Trophoblast cell (in vitro differentiated cells and primary cell): ENCODE results near the gene ZNF668.

Experiments used
- DNase-seq, 2 donors: peaks; one replicate each; pipeline ENCODE4 v3.0.0-alpha.2; 2016
- H2AFZ ChIP-seq: 2 replicates; pipeline ENCODE4 v1.6.1; 2013; ENCODE audit warnings: low read length, moderate library complexity, mild to moderate bottlenecking; ENCODE audit not compliant: insufficient read depth, poor library complexity
- H2AK5ac ChIP-seq: 2 replicates; pipeline ENCODE4 v1.6.1; 2013; ENCODE audit warnings: mild to moderate bottlenecking, low read length
- H2BK120ac ChIP-seq: 2 replicates; pipeline ENCODE4 v1.6.1; 2013; ENCODE audit warnings: low read length, mild to moderate bottlenecking, moderate library complexity; ENCODE audit not compliant: insufficient read depth, poor library complexity
- H2BK12ac ChIP-seq: 2 replicates; pipeline ENCODE4 v1.6.1; 2013; ENCODE audit warnings: mild to moderate bottlenecking, low read length, moderate library complexity
- H2BK5ac ChIP-seq: 2 replicates; pipeline ENCODE4 v1.6.1; 2013; ENCODE audit warnings: low read length, low read depth, moderate library complexity, mild to moderate bottlenecking; ENCODE audit not compliant: poor library complexity
- H3K14ac ChIP-seq: 2 replicates; pipeline ENCODE4 v1.6.1; 2013; ENCODE audit warnings: mild to moderate bottlenecking, low read length
- H3K18ac ChIP-seq: 2 replicates; pipeline ENCODE4 v1.6.1; 2013; ENCODE audit warnings: mild to moderate bottlenecking, low read length
- H3K23ac ChIP-seq: 2 replicates; pipeline ENCODE4 v1.6.1; 2013; ENCODE audit warnings: low read length
- H3K27ac ChIP-seq: 2 replicates; pipeline ENCODE4 v1.5.1; 2013; ENCODE audit warnings: low read depth, mild to moderate bottlenecking, inconsistent platforms, low read length, moderate library complexity
- H3K27me3 ChIP-seq: 2 replicates; pipeline ENCODE4 v1.6.1; 2013; ENCODE audit warnings: inconsistent platforms, mild to moderate bottlenecking, low read length, moderate library complexity; ENCODE audit not compliant: insufficient read depth
- H3K36me3 ChIP-seq, 2 experiments: 1 replicate in 1 of 2; 2 replicates in 1 of 2; pipeline ENCODE4 v1.6.1; 2013; ENCODE audit warnings: low read length in 2 of 2, mild to moderate bottlenecking in 2 of 2, moderate library complexity in 1 of 2; ENCODE audit not compliant: insufficient read depth in 2 of 2, control insufficient read depth in 1 of 2
- H3K4ac ChIP-seq: 2 replicates; pipeline ENCODE4 v1.6.1; 2013; ENCODE audit warnings: low read depth, mild to moderate bottlenecking, low read length, moderate library complexity
- H3K4me1 ChIP-seq, 2 experiments: 1 replicate in 1 of 2; 2 replicates in 1 of 2; pipeline ENCODE4 v1.6.1; 2013; ENCODE audit warnings: low read length in 2 of 2, mild to moderate bottlenecking in 2 of 2, moderate library complexity in 1 of 2; ENCODE audit not compliant: insufficient read depth in 2 of 2, control insufficient read depth in 1 of 2
- H3K4me2 ChIP-seq: 2 replicates; pipeline ENCODE4 v1.6.1; 2013; ENCODE audit warnings: inconsistent platforms, mild to moderate bottlenecking, low read length, moderate library complexity
- H3K4me3 ChIP-seq: 2 replicates; pipeline ENCODE4 v1.5.1; 2013; ENCODE audit warnings: mild to moderate bottlenecking, low read depth, low read length, inconsistent platforms
- H3K79me1 ChIP-seq: one replicate; pipeline ENCODE4 v1.6.1; 2013; ENCODE audit warnings: low read length
- H3K79me2 ChIP-seq: 2 replicates; pipeline ENCODE4 v1.6.1; 2013; ENCODE audit warnings: low read length, mild to moderate bottlenecking; ENCODE audit not compliant: control insufficient read depth, insufficient read depth, poor library complexity
- H3K9ac ChIP-seq: 2 replicates; pipeline ENCODE4 v1.6.1; 2013; ENCODE audit warnings: mild to moderate bottlenecking, low read length
- H3K9me3 ChIP-seq: 2 replicates; pipeline ENCODE4 v1.6.1; 2013; ENCODE audit warnings: low read depth, mild to moderate bottlenecking, control low read depth, inconsistent platforms, low read length; ENCODE audit not compliant: insufficient read depth
- H4K12ac ChIP-seq: 2 replicates; pipeline ENCODE4 v1.6.1; 2013; ENCODE audit warnings: low read depth, mild to moderate bottlenecking, low read length, moderate library complexity
- H4K8ac ChIP-seq: 2 replicates; pipeline ENCODE4 v1.6.1; 2013; ENCODE audit warnings: low read depth, mild to moderate bottlenecking, low read length, moderate library complexity
- H4K91ac ChIP-seq: one replicate; pipeline ENCODE4 v1.6.1; 2013; ENCODE audit warnings: low read depth, mild to moderate bottlenecking, low read length, moderate library complexity
- WGBS: extraction: QIAGEN DNeasy Blood & Tissue Kit; methylation state at CpG from one replicate; pipeline ENCODE4 v1.1.7; 2013; ENCODE audit warnings: missing lambda C conversion rate; ENCODE audit not compliant: insufficient read length, insufficient coverage; ENCODE audit errors: extremely low coverage; 5-methylcytosine and 5-hydroxymethylcytosine counted together

ZNF668 gene

DNA sequence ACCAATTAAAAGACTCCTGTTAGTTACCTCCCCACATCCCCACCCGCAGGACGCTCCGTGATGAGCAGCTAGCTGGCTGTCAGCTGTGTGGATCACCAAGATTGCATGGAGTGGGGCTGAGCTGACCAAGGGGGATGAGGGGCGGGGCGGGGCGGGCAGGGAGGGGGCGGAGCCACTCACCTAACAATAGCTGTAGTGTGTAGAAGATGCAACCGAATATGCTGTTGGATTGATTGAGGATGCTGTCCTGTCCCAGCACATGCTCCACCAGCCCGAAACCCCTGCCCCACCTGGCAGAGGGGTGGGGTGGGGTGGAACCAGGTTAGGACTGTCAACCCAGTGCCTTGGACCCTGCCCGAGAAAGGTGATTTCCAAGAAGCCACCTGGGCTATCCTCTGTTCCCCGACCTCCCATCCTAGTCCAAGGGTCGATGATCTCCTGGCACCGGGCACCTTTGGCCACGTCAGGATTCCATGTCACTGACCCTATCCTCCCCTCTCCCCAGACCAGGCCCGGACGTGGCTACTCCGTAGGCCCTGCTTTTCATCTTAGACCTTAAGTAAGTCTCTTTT, 19.2 kb upstream of the ZNF668 start:
- H3K23ac ChIP-seq, result no peak overlapping the region
- DNase-seq, result peak; percentile 33 to 52
- H3K79me2 ChIP-seq, result peaks cover 7% of the 10 kb centered on the region
- H3K9me3 ChIP-seq, result peaks cover 1% of the 10 kb centered on the region
- H3K36me3 ChIP-seq, result peaks cover 17 to 24% of the 10 kb centered on the region in 2 experiments
- no peak overlapping the region for H3K14ac ChIP-seq
- no peaks in the 10 kb centered on the region for H3K27me3 ChIP-seq
- no peak overlapping the region for H2BK120ac ChIP-seq
- H2BK5ac ChIP-seq, result no peak overlapping the region
- no peak overlapping the region for H3K4me3 ChIP-seq
- H2BK12ac ChIP-seq, result no peak overlapping the region
- no peak overlapping the region for H4K12ac ChIP-seq
- H4K8ac ChIP-seq, result peak overlapping the region; percentile 62
- no peak overlapping the region for H2AFZ ChIP-seq
- peak overlapping the region; percentile 32 for H3K9ac ChIP-seq
- no peak overlapping the region for H4K91ac ChIP-seq
- peak overlapping the region; percentile 60 for H3K4me2 ChIP-seq
- no peak overlapping the region for H3K27ac ChIP-seq
- H3K18ac ChIP-seq, result peak overlapping the region; percentile 7
- WGBS, result no CpG with 5 or more reads among the region's 17 CpGs
- peaks cover 3 to 4% of the 10 kb centered on the region in 2 experiments for H3K4me1 ChIP-seq
- peak overlapping the region; percentile 22 for H3K4ac ChIP-seq
- peaks cover 6% of the 10 kb centered on the region for H3K79me1 ChIP-seq
- H2AK5ac ChIP-seq, result no peak overlapping the region

DNA sequence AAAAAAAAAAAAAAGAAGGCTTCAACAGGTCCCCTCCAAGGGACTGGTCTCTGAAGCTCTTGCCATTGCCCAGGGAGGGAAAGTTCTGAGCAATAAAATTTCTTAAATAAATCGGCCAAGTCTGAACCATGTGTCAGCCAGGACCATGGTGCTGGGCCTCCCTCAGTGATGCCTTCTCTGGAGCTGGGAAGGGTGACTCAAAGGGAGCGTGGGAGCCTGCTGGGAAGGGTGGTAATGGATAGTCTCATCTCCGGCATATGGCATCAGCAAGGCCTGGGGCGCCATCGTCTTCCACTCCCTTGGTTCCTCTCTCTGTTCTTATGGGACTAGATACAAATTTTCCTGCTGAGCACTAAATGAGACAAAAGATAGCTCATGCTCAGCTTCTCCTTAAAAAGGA, 18.3 kb upstream of the ZNF668 start:
- Histone ChIP-seq H3K4me1 (peaks cover 3 to 4% of the 10 kb centered on the region in 2 experiments), H3K9me3 (peaks cover 1% of the 10 kb centered on the region), H2BK5ac (no peak overlapping the region), H3K23ac (no peak overlapping the region), H3K79me1 (peaks cover 6% of the 10 kb centered on the region), H3K27ac (no peak overlapping the region), H2BK120ac (no peak overlapping the region), H4K12ac (no peak overlapping the region), H4K91ac (no peak overlapping the region), H3K14ac (no peak overlapping the region), H2AK5ac (no peak overlapping the region), H3K79me2 (peaks cover 7% of the 10 kb centered on the region), H3K18ac (no peak overlapping the region), H2AFZ (no peak overlapping the region), H3K27me3 (no peaks in the 10 kb centered on the region), H3K4ac (no peak overlapping the region), H3K9ac (no peak overlapping the region), H3K4me2 (no peak overlapping the region), H2BK12ac (no peak overlapping the region), H3K36me3 (peaks cover 25 to 27% of the 10 kb centered on the region in 2 experiments), H3K4me3 (no peak overlapping the region), H4K8ac (no peak overlapping the region)
- DNase-seq, result no peak
- WGBS, result no CpG with 5 or more reads among the region's 5 CpGs

DNA sequence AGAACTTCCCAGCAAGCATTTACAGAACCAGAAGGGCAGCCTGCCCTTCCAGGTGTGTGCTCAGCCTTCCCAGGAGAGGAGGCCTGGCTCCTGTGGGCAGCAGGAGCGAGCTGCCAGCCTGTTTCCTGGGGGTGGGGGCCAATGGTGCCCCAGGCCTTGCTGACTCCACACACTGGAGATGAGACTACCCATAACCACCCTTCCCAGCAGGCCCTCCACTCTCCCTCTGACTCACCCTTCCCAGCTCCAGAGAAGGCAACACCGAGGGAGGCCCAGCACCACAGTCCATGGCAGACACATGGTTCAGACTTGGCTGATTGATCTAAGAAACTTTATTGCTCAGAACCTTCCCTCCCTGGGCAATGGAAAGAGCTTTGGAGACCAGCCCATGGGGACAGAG, 16.5 kb upstream of the ZNF668 start:
- no peak overlapping the region for H4K91ac ChIP-seq
- H3K23ac ChIP-seq, result no peak overlapping the region
- H4K12ac ChIP-seq, result no peak overlapping the region
- H3K9ac ChIP-seq, result no peak overlapping the region
- no peaks in the 10 kb centered on the region for H3K27me3 ChIP-seq
- H2BK120ac ChIP-seq, result no peak overlapping the region
- no peak overlapping the region for H4K8ac ChIP-seq
- peaks cover 1% of the 10 kb centered on the region for H3K9me3 ChIP-seq
- H3K79me2 ChIP-seq, result peaks cover 7% of the 10 kb centered on the region
- no peak overlapping the region for H2BK12ac ChIP-seq
- no peak overlapping the region for H3K14ac ChIP-seq
- no peak overlapping the region for H3K18ac ChIP-seq
- H3K4me3 ChIP-seq, result no peak overlapping the region
- no peak for DNase-seq
- no peak overlapping the region for H2BK5ac ChIP-seq
- H2AK5ac ChIP-seq, result no peak overlapping the region
- no peak overlapping the region for H3K4ac ChIP-seq
- WGBS, result no CpG with 5 or more reads among the region's 2 CpGs
- no peak overlapping the region for H3K27ac ChIP-seq
- no peak overlapping the region for H2AFZ ChIP-seq
- H3K4me2 ChIP-seq, result no peak overlapping the region
- H3K4me1 ChIP-seq, result peaks cover 3 to 4% of the 10 kb centered on the region in 2 experiments
- peaks cover 6% of the 10 kb centered on the region for H3K79me1 ChIP-seq
- H3K36me3 ChIP-seq, result peaks cover 28 to 32% of the 10 kb centered on the region in 2 experiments

DNA sequence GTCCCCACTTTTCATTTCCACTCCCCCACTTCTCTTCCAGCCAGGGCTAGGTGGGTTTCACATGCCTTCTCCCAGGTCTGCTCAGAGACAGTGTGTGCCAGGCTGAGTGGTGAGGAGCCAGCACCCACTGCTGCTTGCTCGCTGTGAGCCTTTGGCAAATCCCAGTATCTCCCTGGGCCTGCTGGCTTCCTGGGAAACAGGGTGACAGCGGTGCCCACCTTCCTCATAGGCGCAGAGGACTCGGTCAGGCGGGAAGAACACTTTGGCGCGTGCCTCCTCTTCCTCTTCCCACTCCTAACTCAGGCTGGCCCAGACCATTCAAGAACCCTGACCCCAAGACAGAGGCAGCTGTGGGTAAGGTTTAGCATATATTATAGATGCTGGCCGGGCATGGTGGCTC, 15.2 kb upstream of the ZNF668 start:
- H3K23ac ChIP-seq, result no peak overlapping the region
- no peak for DNase-seq
- no peak overlapping the region for H3K4me2 ChIP-seq
- peaks cover 2% of the 10 kb centered on the region for H3K79me1 ChIP-seq
- no peak overlapping the region for H4K12ac ChIP-seq
- WGBS, result no CpG with 5 or more reads among the region's 8 CpGs
- no peak overlapping the region for H3K14ac ChIP-seq
- H4K8ac ChIP-seq, result no peak overlapping the region
- no peak overlapping the region for H3K4me3 ChIP-seq
- no peak overlapping the region for H3K9ac ChIP-seq
- no peak overlapping the region for H2BK12ac ChIP-seq
- H3K9me3 ChIP-seq, result no peaks in the 10 kb centered on the region
- no peak overlapping the region for H2AFZ ChIP-seq
- H2BK120ac ChIP-seq, result no peak overlapping the region
- H3K4me1 ChIP-seq, result peaks cover 3 to 4% of the 10 kb centered on the region in 2 experiments
- H2BK5ac ChIP-seq, result no peak overlapping the region
- H2AK5ac ChIP-seq, result no peak overlapping the region
- no peak overlapping the region for H4K91ac ChIP-seq
- no peak overlapping the region for H3K4ac ChIP-seq
- H3K27me3 ChIP-seq, result no peaks in the 10 kb centered on the region
- H3K36me3 ChIP-seq, result peaks cover 31 to 43% of the 10 kb centered on the region in 2 experiments
- peaks cover 4% of the 10 kb centered on the region for H3K79me2 ChIP-seq
- no peak overlapping the region for H3K18ac ChIP-seq
- no peak overlapping the region for H3K27ac ChIP-seq
